ENCODE data around the gene ERAL1.

DNA sequence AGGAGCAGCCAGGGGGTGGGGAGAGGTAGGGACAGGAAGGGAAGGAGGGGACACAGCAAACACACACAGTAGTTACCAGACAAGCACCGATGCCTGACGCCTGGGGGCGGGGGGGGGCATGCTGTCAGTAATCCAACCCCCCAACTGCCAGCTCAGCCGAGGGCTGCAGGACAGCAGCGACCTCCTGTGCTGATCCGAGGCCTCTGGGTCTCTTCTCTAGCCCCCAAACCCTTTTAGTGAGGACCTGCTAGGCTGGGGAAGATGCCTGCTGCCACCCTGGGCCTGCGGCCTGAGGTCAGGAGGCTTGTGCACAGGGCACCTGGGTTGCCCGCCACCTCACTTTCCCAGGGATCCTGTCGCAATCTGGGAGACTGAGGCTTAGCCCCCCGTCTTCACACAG lies 31.1 kb downstream of the ERAL1 start:
- TF ChIP-seq MAX (CRISPR knock-in tag; IDR thresholded peaks at IDR 0.05) (no peak), CTCF (IDR thresholded peaks at IDR 0.05) (no peak)
- TF ChIP-seq, protein P1, sequence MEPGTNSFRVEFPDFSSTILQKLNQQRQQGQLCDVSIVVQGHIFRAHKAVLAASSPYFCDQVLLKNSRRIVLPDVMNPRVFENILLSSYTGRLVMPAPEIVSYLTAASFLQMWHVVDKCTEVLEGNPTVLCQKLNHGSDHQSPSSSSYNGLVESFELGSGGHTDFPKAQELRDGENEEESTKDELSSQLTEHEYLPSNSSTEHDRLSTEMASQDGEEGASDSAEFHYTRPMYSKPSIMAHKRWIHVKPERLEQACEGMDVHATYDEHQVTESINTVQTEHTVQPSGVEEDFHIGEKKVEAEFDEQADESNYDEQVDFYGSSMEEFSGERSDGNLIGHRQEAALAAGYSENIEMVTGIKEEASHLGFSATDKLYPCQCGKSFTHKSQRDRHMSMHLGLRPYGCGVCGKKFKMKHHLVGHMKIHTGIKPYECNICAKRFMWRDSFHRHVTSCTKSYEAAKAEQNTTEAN (CRISPR knock-in tag; IDR thresholded peaks at IDR 0.05), result no peak
- TF ChIP-seq, protein P2, sequence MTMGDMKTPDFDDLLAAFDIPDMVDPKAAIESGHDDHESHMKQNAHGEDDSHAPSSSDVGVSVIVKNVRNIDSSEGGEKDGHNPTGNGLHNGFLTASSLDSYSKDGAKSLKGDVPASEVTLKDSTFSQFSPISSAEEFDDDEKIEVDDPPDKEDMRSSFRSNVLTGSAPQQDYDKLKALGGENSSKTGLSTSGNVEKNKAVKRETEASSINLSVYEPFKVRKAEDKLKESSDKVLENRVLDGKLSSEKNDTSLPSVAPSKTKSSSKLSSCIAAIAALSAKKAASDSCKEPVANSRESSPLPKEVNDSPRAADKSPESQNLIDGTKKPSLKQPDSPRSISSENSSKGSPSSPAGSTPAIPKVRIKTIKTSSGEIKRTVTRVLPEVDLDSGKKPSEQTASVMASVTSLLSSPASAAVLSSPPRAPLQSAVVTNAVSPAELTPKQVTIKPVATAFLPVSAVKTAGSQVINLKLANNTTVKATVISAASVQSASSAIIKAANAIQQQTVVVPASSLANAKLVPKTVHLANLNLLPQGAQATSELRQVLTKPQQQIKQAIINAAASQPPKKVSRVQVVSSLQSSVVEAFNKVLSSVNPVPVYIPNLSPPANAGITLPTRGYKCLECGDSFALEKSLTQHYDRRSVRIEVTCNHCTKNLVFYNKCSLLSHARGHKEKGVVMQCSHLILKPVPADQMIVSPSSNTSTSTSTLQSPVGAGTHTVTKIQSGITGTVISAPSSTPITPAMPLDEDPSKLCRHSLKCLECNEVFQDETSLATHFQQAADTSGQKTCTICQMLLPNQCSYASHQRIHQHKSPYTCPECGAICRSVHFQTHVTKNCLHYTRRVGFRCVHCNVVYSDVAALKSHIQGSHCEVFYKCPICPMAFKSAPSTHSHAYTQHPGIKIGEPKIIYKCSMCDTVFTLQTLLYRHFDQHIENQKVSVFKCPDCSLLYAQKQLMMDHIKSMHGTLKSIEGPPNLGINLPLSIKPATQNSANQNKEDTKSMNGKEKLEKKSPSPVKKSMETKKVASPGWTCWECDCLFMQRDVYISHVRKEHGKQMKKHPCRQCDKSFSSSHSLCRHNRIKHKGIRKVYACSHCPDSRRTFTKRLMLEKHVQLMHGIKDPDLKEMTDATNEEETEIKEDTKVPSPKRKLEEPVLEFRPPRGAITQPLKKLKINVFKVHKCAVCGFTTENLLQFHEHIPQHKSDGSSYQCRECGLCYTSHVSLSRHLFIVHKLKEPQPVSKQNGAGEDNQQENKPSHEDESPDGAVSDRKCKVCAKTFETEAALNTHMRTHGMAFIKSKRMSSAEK (CRISPR knock-in tag; IDR thresholded peaks at IDR 0.05; ENCODE audit: borderline replicate concordance), result no peak

Measured in WTC11 (cell line).